ENCODE measurements around the gene BUB3.

The BUB3 gene

GRCh38 chr10:123203393-123204126 lies 49.4 kb downstream of the BUB3 start:
- no peak for DNase-seq (ENCODE audit: low read depth, low spot score)

GRCh38 chr10:123204127-123204461 lies 49.9 kb downstream of the BUB3 start:
- no peak for DNase-seq (ENCODE audit: low read depth, low spot score)

GRCh38 chr10:123205041-123205440 lies 50.8 kb downstream of the BUB3 start:
- no peak for DNase-seq (ENCODE audit: low read depth, low spot score)

- no peak for DNase-seq (ENCODE audit: low read depth, low spot score)
These were observed 57.9 kb downstream of the BUB3 start for GRCh38 chr10:123212063-123212462.

- DNase-seq (ENCODE audit: low read depth, low spot score): no peak
These were observed 58.4 kb downstream of the BUB3 start for GRCh38 chr10:123212640-123213039.

- DNase-seq (ENCODE audit: low read depth, low spot score): no peak
These were observed 59.0 kb downstream of the BUB3 start for GRCh38 chr10:123213192-123213591.

Measured in brain pericyte (primary cell).